CD14-positive monocyte (primary cell): ENCODE measurements around the gene PFN3. TPM values are rescaled to one million over a fixed set of nuclear protein-coding genes. Genes with fewer than 3 reads are reported as not detected.

Source experiments
- DNase-seq, 3 donors: peaks; one replicate each; pipeline ENCODE4 v3.0.0-alpha.2; 2011 to 2022
- H2AFZ ChIP-seq: 2 replicates; pipeline ENCODE4 v1.6.0; 2012; ENCODE audit warnings: mild to moderate bottlenecking, low read depth, low read length, inconsistent platforms; ENCODE audit not compliant: insufficient read depth, poor library complexity, severe bottlenecking
- H3K27ac ChIP-seq, 2 donors: 1 replicate in 1 of 2; 2 replicates in 1 of 2; pipeline ENCODE4 v1.5.1; 2012 to 2013; ENCODE audit warnings: low read length in 2 of 2, control low read depth in 1 of 2, inconsistent platforms in 1 of 2, low read depth in 1 of 2, mild to moderate bottlenecking in 1 of 2
- H3K27me3 ChIP-seq, 2 donors: one replicate each; pipeline versions ENCODE4 v1.6.0 to v1.6.1; 2011 to 2013; ENCODE audit warnings: low read length in 2 of 2; ENCODE audit not compliant: control insufficient read depth in 2 of 2, insufficient read depth in 2 of 2
- H3K36me3 ChIP-seq, 2 donors: replicated peaks in 1 of 2; 1 replicate in 1 of 2; 2 replicates in 1 of 2; pipeline versions ENCODE4 v1.5.1 to v1.6.1; 2012 to 2013; ENCODE audit warnings: low read length in 2 of 2, control low read depth in 1 of 2, inconsistent platforms in 1 of 2, mild to moderate bottlenecking in 1 of 2; ENCODE audit not compliant: insufficient read depth in 2 of 2, control insufficient read depth in 1 of 2
- H3K4me1 ChIP-seq, 2 donors: 1 replicate in 1 of 2; 2 replicates in 1 of 2; pipeline versions ENCODE4 v1.5.1 to v1.6.1; 2012 to 2013; ENCODE audit warnings: low read length in 2 of 2, control low read depth in 1 of 2, inconsistent platforms in 1 of 2, mild to moderate bottlenecking in 1 of 2, moderate library complexity in 1 of 2; ENCODE audit not compliant: insufficient read depth in 2 of 2, control insufficient read depth in 1 of 2
- H3K4me2 ChIP-seq: replicated peaks from 2 replicates; pipeline ENCODE3; 2012; ENCODE audit warnings: low read length, moderate library complexity, mild to moderate bottlenecking; ENCODE audit not compliant: poor library complexity, severe bottlenecking; ENCODE audit errors: extremely low read depth
- H3K4me3 ChIP-seq, 3 experiments: fragments of 200-600 bp in 1 of 3; sonication (generic) in 1 of 3; replicated peaks in 1 of 3; 1 replicate in 2 of 3; 2 replicates in 1 of 3; pipeline ENCODE4 v1.5.1; 2011 to 2013; ENCODE audit warnings: low read length in 3 of 3, mild to moderate bottlenecking in 3 of 3, control low read depth in 2 of 3, low read depth in 2 of 3, inconsistent platforms in 1 of 3, moderate library complexity in 1 of 3
- H3K79me2 ChIP-seq: 2 replicates; pipeline ENCODE4 v1.6.0; 2012; ENCODE audit warnings: mild to moderate bottlenecking, control low read depth, inconsistent platforms, low read length, moderate library complexity; ENCODE audit not compliant: insufficient read depth
- H3K9ac ChIP-seq: 2 replicates; pipeline ENCODE4 v1.6.0; 2017; ENCODE audit warnings: low read length, mild to moderate bottlenecking; ENCODE audit not compliant: insufficient read depth, poor library complexity, severe bottlenecking
- H3K9me3 ChIP-seq, 2 donors: replicated peaks in 1 of 2; 1 replicate in 1 of 2; 2 replicates in 1 of 2; pipeline versions ENCODE4 v1.5.1 to v1.6.1; 2012 to 2013; ENCODE audit warnings: low read length in 2 of 2, control low read depth in 1 of 2; ENCODE audit not compliant: control insufficient read depth in 1 of 2, insufficient read depth in 1 of 2
- H4K20me1 ChIP-seq: 2 replicates; pipeline ENCODE4 v1.6.0; 2012; ENCODE audit warnings: mild to moderate bottlenecking, low read length, control low read depth, moderate library complexity; ENCODE audit not compliant: insufficient read depth
- H3K27ac Mint-ChIP-seq, 7 donors: one replicate each; pipeline ENCODE4 v1.8.0; 2020; ENCODE audit warnings: mild to moderate bottlenecking in 7 of 7, mixed read lengths in 7 of 7, moderate library complexity in 6 of 7, inconsistent platforms in 2 of 7
- H3K27me3 Mint-ChIP-seq, 3 donors: one replicate each; pipeline ENCODE4 v1.8.0; 2021 to 2022; ENCODE audit warnings: low read depth in 3 of 3, mild to moderate bottlenecking in 3 of 3, mixed read lengths in 3 of 3, moderate library complexity in 3 of 3, inconsistent platforms in 1 of 3
- H3K36me3 Mint-ChIP-seq, 2 donors: one replicate each; pipeline ENCODE4 v1.8.0; 2020; ENCODE audit warnings: mixed read lengths in 2 of 2, inconsistent platforms in 1 of 2, mild to moderate bottlenecking in 1 of 2
- H3K4me1 Mint-ChIP-seq: one replicate; pipeline ENCODE4 v1.8.0; 2020; ENCODE audit warnings: mild to moderate bottlenecking, mixed read lengths
- H3K4me3 Mint-ChIP-seq, 2 donors: one replicate each; pipeline ENCODE4 v1.8.0; 2020; ENCODE audit warnings: mild to moderate bottlenecking in 2 of 2, mixed read lengths in 2 of 2, moderate library complexity in 1 of 2
- H3K9me3 Mint-ChIP-seq, 7 donors: one replicate each; pipeline ENCODE4 v1.8.0; 2020 to 2022; ENCODE audit warnings: mixed read lengths in 7 of 7, mild to moderate bottlenecking in 6 of 7, moderate library complexity in 6 of 7, inconsistent platforms in 2 of 7
- WGBS: methylation state at CpG from one replicate; pipeline ENCODE4 v1.1.5; 2013; ENCODE audit warnings: missing lambda C conversion rate; ENCODE audit not compliant: insufficient coverage; 5-methylcytosine and 5-hydroxymethylcytosine counted together
- intact Hi-C, 2 donors: fragments of 100-400 bp; cut with micrococcal nuclease; formaldehyde crosslinking; loops; one replicate each; pipeline versions ENCODE4 v1.15.0 to v1.15.1; 2023
- polyA plus RNA-seq, 3 donors: library from polyadenylated mRNA; depleted of rRNA in 1 of 3; unstranded in 2 of 3; stranded (reverse) in 1 of 3; fragments of 300-500 nt in 2 of 3; fragments of >200 nt in 1 of 3; fragmentation: Illumina TruSeq in 2 of 3; gene quantifications; 1 replicate in 2 of 3; 2 replicates in 1 of 3; pipeline ENCODE4 v1.2.3, GENCODE V29; 2012 to 2021
- TF ChIP-seq, protein P1 (sequence below): fragments of 200-600 bp; IDR thresholded peaks from one replicate; pipeline ENCODE4 v1.8.0; 2022; ENCODE audit warnings: antibody characterized with exemption, mild to moderate bottlenecking

Gene PFN3
- polyA plus RNA-seq, 3 donors: not detected

DNA sequence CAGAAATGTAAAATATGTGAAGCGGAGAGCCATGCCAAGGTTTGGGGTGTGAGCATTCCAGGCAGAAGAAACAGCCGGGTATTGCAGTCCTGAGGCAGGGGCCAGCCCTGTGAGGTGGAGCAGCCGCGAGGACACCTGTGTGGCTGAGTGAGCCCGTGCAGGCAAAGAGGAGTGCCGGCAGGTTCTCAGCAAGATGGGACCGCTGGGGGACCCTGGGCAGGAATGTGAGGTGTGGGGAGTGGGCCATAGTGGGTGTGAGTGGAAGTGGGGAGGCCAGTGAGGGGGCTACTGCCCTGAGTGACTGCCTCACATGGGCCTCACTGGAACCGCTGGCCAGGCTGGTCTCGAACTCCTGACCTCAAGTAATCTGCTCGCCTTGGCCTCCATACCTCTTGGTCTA is 38.0 kb upstream of the PFN3 start:
- Histone ChIP-seq H3K4me3 (no peak overlapping the region), H3K36me3 (peaks cover 89 to 100% of the 10 kb centered on the region in 2 donors), H2AFZ (no peak overlapping the region), H3K9me3 (no peaks in the 10 kb centered on the region), H3K27me3 (no peaks in the 10 kb centered on the region), H3K4me1 (peaks cover 1 to 5% of the 10 kb centered on the region in 2 donors), H3K27ac (peak overlapping the region in 1 of 2 donors; percentile 26), H4K20me1 (peaks cover 100% of the 10 kb centered on the region), H3K4me2 (no peak overlapping the region), H3K79me2 (peaks cover 27% of the 10 kb centered on the region), H3K9ac (no peak overlapping the region)
- Mint-ChIP-seq H3K27ac (peak overlapping the region in 3 of 7 donors; percentile 46 to 76 (median 48)), H3K9me3 (peaks cover 0 to 3% (median 0%) of the 10 kb centered on the region in 7 donors), H3K27me3 (peaks cover 0 to 5% (median 4%) of the 10 kb centered on the region in 3 donors), H3K4me1 (peaks cover 10% of the 10 kb centered on the region), H3K36me3 (peaks cover 88 to 96% of the 10 kb centered on the region in 2 donors), H3K4me3 (no peak overlapping the region)
- 98% methylated on average over 9 of the region's 10 CpGs for whole genome bisulfite sequencing
- TF ChIP-seq, protein P1, sequence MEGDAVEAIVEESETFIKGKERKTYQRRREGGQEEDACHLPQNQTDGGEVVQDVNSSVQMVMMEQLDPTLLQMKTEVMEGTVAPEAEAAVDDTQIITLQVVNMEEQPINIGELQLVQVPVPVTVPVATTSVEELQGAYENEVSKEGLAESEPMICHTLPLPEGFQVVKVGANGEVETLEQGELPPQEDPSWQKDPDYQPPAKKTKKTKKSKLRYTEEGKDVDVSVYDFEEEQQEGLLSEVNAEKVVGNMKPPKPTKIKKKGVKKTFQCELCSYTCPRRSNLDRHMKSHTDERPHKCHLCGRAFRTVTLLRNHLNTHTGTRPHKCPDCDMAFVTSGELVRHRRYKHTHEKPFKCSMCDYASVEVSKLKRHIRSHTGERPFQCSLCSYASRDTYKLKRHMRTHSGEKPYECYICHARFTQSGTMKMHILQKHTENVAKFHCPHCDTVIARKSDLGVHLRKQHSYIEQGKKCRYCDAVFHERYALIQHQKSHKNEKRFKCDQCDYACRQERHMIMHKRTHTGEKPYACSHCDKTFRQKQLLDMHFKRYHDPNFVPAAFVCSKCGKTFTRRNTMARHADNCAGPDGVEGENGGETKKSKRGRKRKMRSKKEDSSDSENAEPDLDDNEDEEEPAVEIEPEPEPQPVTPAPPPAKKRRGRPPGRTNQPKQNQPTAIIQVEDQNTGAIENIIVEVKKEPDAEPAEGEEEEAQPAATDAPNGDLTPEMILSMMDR: no peak
- no peak for DNase-seq
- intact Hi-C loops: no loop called here

DNA sequence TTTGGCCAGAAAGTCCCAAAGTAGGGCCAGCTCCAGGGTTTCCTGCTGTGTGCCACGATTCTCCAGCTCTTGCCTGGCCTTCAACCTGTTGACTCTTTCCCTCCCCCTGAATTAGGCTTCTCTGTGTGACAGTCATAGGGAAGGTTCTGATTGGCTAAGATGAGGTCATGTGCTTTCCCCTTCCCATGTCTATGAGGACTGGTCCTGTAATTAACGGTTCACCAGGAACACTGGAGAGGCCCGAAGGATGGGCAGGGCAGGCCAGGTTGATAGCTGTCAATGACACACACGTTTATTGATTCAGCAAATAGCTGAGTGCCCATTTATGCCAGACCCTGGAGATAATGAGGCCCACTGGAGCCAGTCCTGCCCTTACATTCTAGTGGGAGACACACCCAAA is 37.2 kb upstream of the PFN3 start:
- Histone ChIP-seq H3K9ac (no peak overlapping the region), H3K4me2 (no peak overlapping the region), H3K27me3 (no peaks in the 10 kb centered on the region), H3K27ac (no peak overlapping the region), H3K4me1 (peaks cover 6 to 11% of the 10 kb centered on the region in 2 donors), H3K79me2 (peaks cover 35% of the 10 kb centered on the region), H3K4me3 (no peak overlapping the region), H3K9me3 (no peaks in the 10 kb centered on the region), H3K36me3 (peaks cover 90 to 100% of the 10 kb centered on the region in 2 donors), H4K20me1 (peaks cover 100% of the 10 kb centered on the region), H2AFZ (no peak overlapping the region)
- no peak for DNase-seq
- TF ChIP-seq, protein P1: no peak
- Mint-ChIP-seq H3K4me3 (no peak overlapping the region), H3K4me1 (peaks cover 7% of the 10 kb centered on the region), H3K27ac (peak overlapping the region in 2 of 7 donors; percentile 15 to 37), H3K36me3 (peaks cover 89 to 96% of the 10 kb centered on the region in 2 donors), H3K27me3 (peaks cover 0 to 5% (median 4%) of the 10 kb centered on the region in 3 donors), H3K9me3 (no peaks in the 10 kb centered on the region)
- intact Hi-C loops: no loop called here
- 95% methylated on average over 3 of the region's 4 CpGs for WGBS
